OCI-LY3 (cell line): ENCODE measurements around the gene NUP42.

Experiments used
- EZH2phosphoT487 ChIP-seq: fragments of 200-600 bp; shearing (Covaris generic); IDR thresholded peaks from 2 replicates; pipeline ENCODE4 v1.6.1; 2018; ENCODE audit warnings: antibody characterized with exemption, mixed run types, low read depth
- TF ChIP-seq, protein P1 (sequence below): fragments of 200-600, 300-600 bp; sonication (generic); IDR thresholded peaks from 2 replicates; pipeline ENCODE4 v1.5.1; 2014; ENCODE audit warnings: antibody characterized with exemption, low read length, low read depth

DNA sequence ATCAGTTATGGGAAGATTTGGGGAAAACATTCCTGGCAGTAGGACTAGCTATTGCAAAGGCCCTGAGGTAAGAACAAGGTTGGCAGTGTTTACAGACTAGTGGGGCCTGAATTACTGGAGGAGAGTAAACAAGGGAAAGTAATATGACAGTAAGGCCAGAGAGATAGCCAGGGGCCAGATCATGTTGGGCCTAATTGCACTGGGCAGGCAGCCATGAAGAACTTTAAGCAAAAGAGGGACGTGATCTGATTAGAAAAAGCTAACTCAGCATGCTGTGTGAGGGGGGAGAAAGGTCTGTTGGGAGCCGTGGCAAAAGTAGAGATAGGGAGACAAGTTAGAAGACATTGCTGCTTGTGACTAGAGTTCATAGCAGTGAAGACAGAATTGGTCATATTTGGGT, 9.2 kb downstream of the NUP42 start:
- TF ChIP-seq, protein P1, sequence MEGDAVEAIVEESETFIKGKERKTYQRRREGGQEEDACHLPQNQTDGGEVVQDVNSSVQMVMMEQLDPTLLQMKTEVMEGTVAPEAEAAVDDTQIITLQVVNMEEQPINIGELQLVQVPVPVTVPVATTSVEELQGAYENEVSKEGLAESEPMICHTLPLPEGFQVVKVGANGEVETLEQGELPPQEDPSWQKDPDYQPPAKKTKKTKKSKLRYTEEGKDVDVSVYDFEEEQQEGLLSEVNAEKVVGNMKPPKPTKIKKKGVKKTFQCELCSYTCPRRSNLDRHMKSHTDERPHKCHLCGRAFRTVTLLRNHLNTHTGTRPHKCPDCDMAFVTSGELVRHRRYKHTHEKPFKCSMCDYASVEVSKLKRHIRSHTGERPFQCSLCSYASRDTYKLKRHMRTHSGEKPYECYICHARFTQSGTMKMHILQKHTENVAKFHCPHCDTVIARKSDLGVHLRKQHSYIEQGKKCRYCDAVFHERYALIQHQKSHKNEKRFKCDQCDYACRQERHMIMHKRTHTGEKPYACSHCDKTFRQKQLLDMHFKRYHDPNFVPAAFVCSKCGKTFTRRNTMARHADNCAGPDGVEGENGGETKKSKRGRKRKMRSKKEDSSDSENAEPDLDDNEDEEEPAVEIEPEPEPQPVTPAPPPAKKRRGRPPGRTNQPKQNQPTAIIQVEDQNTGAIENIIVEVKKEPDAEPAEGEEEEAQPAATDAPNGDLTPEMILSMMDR, result no peak
- TF ChIP-seq EZH2phosphoT487, result no peak
